H1 (cell line): ENCODE results near the gene DNAAF5.

Experiments
- EZH2 ChIP-seq: fragments of 200-600 bp; sonication (generic); IDR thresholded peaks from 2 replicates; pipeline ENCODE4 v1.7.1; 2012; ENCODE audit warnings: low read depth, mild to moderate bottlenecking, moderate library complexity, low read length, inconsistent platforms; ENCODE audit not compliant: severe bottlenecking
- TF ChIP-seq, protein P1 (sequence below), 3 experiments: IDR thresholded peaks; 1 replicate in 2 of 3; 2 replicates in 1 of 3; pipeline versions ENCODE4 v1.5.1 to v1.6.1; 2011; ENCODE audit warnings: low read length in 3 of 3, mild to moderate bottlenecking in 3 of 3, inconsistent platforms in 2 of 3, low read depth in 1 of 3, moderate library complexity in 1 of 3; ENCODE audit not compliant: insufficient read depth in 1 of 3; ENCODE audit errors: control extremely low read depth in 1 of 3

DNA sequence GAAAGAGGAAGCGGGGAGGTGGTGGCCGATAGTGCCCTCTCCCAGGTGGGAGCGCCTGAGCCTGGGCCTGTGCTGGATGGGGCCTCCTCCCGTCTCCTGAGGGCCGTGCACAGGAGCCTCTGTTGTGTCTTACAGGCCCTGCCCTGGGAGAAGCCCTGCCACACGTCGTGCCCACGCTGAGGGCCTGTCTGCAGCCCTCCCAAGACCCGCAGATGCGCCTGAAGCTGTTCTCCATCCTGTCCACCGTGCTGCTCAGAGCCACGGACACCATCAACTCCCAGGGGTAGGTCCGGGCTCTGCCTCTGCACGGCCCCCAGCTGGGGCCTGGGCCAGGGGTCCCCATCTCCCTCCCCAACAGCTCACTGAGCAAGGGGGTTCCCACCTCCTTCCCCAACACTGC, 43.8 kb downstream of the DNAAF5 start:
- TF ChIP-seq, protein P1, sequence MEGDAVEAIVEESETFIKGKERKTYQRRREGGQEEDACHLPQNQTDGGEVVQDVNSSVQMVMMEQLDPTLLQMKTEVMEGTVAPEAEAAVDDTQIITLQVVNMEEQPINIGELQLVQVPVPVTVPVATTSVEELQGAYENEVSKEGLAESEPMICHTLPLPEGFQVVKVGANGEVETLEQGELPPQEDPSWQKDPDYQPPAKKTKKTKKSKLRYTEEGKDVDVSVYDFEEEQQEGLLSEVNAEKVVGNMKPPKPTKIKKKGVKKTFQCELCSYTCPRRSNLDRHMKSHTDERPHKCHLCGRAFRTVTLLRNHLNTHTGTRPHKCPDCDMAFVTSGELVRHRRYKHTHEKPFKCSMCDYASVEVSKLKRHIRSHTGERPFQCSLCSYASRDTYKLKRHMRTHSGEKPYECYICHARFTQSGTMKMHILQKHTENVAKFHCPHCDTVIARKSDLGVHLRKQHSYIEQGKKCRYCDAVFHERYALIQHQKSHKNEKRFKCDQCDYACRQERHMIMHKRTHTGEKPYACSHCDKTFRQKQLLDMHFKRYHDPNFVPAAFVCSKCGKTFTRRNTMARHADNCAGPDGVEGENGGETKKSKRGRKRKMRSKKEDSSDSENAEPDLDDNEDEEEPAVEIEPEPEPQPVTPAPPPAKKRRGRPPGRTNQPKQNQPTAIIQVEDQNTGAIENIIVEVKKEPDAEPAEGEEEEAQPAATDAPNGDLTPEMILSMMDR (IDR thresholded peaks at IDR 0.05; ENCODE audit: control extremely low read depth in 1 of 3, insufficient read depth in 1 of 3, low read depth in 1 of 3, low read length in 3 of 3): no peak
- no peak for TF ChIP-seq EZH2
